Vagina (tissue), 2 donors: ENCODE data around the gene GABRB2.

Source experiments
- POLR2A ChIP-seq, 2 donors: fragments of 450-650 bp; IDR thresholded peaks; one replicate each; pipeline ENCODE4 v1.6.1; 2017; ENCODE audit warnings: antibody characterized with exemption in 2 of 2, mild to moderate bottlenecking in 2 of 2, moderate library complexity in 2 of 2
- POLR2AphosphoS5 ChIP-seq, 2 donors: sonication (generic); formaldehyde crosslinking; IDR thresholded peaks; one replicate each; pipeline ENCODE4 v1.9.0; 2017; ENCODE audit warnings: antibody characterized with exemption in 2 of 2, mild to moderate bottlenecking in 2 of 2, low read depth in 1 of 2; ENCODE audit not compliant: insufficient read depth in 1 of 2
- TF ChIP-seq, protein P1 (sequence below), 3 experiments: fragments of 450-650 bp in 2 of 3; fragments of 200-600 bp in 1 of 3; sonication (generic) in 1 of 3; IDR thresholded peaks; one replicate each; pipeline ENCODE4 v1.5.1; 2017 to 2019; ENCODE audit warnings: antibody characterized with exemption in 3 of 3, mild to moderate bottlenecking in 2 of 3, moderate library complexity in 2 of 3

DNA sequence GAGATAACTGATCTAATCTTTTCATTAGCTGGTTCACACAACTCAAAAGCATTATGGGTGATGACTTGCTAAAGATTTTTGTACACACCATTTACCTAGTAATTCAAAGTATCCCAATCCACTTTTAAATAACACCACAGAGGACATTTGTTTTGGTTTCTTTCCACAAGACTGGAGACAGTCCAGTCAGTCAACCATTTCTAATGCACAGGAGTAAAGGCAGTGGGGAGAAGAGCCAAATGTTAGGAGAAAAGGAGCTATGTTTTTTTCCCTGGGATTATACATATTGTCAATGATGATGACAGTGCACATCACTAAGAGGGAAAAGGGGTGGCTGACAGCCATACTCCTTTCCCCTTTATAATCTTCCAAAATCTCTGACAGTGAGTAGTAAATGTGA is 240.9 kb downstream of the GABRB2 start:
- TF ChIP-seq POLR2A (IDR thresholded peaks at IDR 0.05) (no peak), POLR2AphosphoS5 (IDR thresholded peaks at IDR 0.05; ENCODE audit: insufficient read depth in 1 of 2, low read depth in 1 of 2) (no peak)
- TF ChIP-seq, protein P1, sequence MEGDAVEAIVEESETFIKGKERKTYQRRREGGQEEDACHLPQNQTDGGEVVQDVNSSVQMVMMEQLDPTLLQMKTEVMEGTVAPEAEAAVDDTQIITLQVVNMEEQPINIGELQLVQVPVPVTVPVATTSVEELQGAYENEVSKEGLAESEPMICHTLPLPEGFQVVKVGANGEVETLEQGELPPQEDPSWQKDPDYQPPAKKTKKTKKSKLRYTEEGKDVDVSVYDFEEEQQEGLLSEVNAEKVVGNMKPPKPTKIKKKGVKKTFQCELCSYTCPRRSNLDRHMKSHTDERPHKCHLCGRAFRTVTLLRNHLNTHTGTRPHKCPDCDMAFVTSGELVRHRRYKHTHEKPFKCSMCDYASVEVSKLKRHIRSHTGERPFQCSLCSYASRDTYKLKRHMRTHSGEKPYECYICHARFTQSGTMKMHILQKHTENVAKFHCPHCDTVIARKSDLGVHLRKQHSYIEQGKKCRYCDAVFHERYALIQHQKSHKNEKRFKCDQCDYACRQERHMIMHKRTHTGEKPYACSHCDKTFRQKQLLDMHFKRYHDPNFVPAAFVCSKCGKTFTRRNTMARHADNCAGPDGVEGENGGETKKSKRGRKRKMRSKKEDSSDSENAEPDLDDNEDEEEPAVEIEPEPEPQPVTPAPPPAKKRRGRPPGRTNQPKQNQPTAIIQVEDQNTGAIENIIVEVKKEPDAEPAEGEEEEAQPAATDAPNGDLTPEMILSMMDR (IDR thresholded peaks at IDR 0.05) = no peak
